Stimulated activated memory B cell treated with anti-CD40 and anti-IgM and Interleukin-4, amounts not matched to agents 10 μg/mL and 1 μg/mL and 100 μg/mL, for 72 hours (primary cell): ENCODE data around the gene RIMS3.

ENCODE experiments used
- ATAC-seq: fragments of 150-1000 bp; cut with Tn5 transposase; 2 replicates; pipeline ENCODE4 v1.10.0; 2021
- H3K27ac Mint-ChIP-seq: one replicate; pipeline ENCODE4 v1.8.0; 2022; ENCODE audit warnings: mild to moderate bottlenecking, mixed read lengths
- H3K27me3 Mint-ChIP-seq: one replicate; pipeline ENCODE4 v1.8.0; 2022; ENCODE audit warnings: mixed read lengths
- H3K36me3 Mint-ChIP-seq: one replicate; pipeline ENCODE4 v1.8.0; 2022; ENCODE audit warnings: mixed read lengths
- H3K4me1 Mint-ChIP-seq: one replicate; pipeline ENCODE4 v1.8.0; 2022; ENCODE audit warnings: mixed read lengths
- H3K4me3 Mint-ChIP-seq: one replicate; pipeline ENCODE4 v1.8.0; 2022; ENCODE audit warnings: mild to moderate bottlenecking, moderate library complexity, mixed read lengths
- H3K9me3 Mint-ChIP-seq: one replicate; pipeline ENCODE4 v1.8.0; 2022; ENCODE audit warnings: mixed read lengths

Gene RIMS3

DNA sequence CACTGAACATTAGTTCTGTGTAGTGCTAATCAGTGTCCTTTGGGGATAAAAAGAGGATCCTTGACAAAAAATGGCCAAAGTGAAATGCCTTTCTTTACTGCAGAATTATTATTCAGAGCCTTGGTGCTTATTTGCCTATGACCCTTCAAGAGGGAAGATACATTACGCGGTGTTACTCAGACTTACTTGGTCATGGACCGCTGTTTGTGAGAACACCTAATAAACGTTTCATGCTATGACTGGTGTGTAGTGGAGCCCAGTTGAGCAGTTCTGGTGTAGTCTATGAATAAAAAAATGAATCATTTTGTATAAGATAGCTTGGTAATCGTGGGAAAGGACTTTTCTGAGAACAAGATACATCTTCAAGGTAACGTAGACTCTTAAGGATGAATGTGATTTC is 34.3 kb upstream of the RIMS3 start:
- Mint-ChIP-seq H3K9me3 (no peaks in the 10 kb centered on the region), H3K36me3 (peaks cover 9% of the 10 kb centered on the region), H3K27ac (peak overlapping the region; percentile 88), H3K27me3 (no peaks in the 10 kb centered on the region), H3K4me1 (peaks cover 80% of the 10 kb centered on the region), H3K4me3 (peak overlapping the region; percentile 34)
- ATAC-seq: peak; percentile 100

DNA sequence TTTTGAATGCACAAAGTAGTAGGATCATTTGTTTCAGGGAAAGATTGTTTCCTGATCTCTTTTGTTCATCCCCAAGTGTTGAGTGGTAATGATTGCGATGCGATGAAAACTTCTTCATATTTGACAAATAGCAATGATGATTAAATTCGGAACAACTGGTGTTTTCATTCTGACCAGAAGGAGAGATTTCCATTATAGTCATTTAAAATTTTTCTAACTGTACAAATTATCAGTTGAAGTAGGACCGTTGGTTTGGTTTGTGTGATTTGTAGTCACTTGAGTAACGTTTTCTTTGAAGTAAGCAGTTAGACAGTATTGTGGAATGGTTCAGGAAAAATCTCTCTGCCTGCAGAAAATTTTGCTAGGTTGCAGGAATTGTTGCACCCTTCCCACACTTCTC is 32.0 kb upstream of the RIMS3 start:
- H3K9me3 Mint-ChIP-seq: no peaks in the 10 kb centered on the region
- H3K27ac Mint-ChIP-seq: peak overlapping the region; percentile 66
- H3K27me3 Mint-ChIP-seq: no peaks in the 10 kb centered on the region
- H3K4me3 Mint-ChIP-seq: no peak overlapping the region
- no peak for ATAC-seq
- H3K36me3 Mint-ChIP-seq: peaks cover 9% of the 10 kb centered on the region
- peaks cover 80% of the 10 kb centered on the region for H3K4me1 Mint-ChIP-seq

- peaks cover 9% of the 10 kb centered on the region for H3K36me3 Mint-ChIP-seq
- H3K4me1 Mint-ChIP-seq: peaks cover 75% of the 10 kb centered on the region
- ATAC-seq: no peak
- H3K4me3 Mint-ChIP-seq: no peak overlapping the region
- H3K27me3 Mint-ChIP-seq: no peaks in the 10 kb centered on the region
- H3K27ac Mint-ChIP-seq: peak overlapping the region; percentile 66
- no peaks in the 10 kb centered on the region for H3K9me3 Mint-ChIP-seq
Observed at GRCh38 chr1:40696294-40696693, 30.8 kb upstream of the RIMS3 start.

GRCh38 chr1:40694353-40694874 is 28.9 kb upstream of the RIMS3 start:
- no peak for ATAC-seq
- peaks cover 78% of the 10 kb centered on the region for H3K4me1 Mint-ChIP-seq
- no peaks in the 10 kb centered on the region for H3K9me3 Mint-ChIP-seq
- H3K27me3 Mint-ChIP-seq: no peaks in the 10 kb centered on the region
- H3K27ac Mint-ChIP-seq: peak overlapping the region; percentile 94
- peak overlapping the region; percentile 26 for H3K4me3 Mint-ChIP-seq
- peaks cover 9% of the 10 kb centered on the region for H3K36me3 Mint-ChIP-seq

- H3K36me3 Mint-ChIP-seq: peaks cover 9% of the 10 kb centered on the region
- H3K9me3 Mint-ChIP-seq: no peaks in the 10 kb centered on the region
Observed at GRCh38 chr1:40693425-40693824, 27.9 kb upstream of the RIMS3 start.

GRCh38 chr1:40692429-40692895 is 27.0 kb upstream of the RIMS3 start:
- Mint-ChIP-seq H3K27ac (peak overlapping the region; percentile 94), H3K27me3 (no peaks in the 10 kb centered on the region), H3K9me3 (no peaks in the 10 kb centered on the region), H3K4me1 (peaks cover 62% of the 10 kb centered on the region), H3K4me3 (peak overlapping the region; percentile 91), H3K36me3 (peaks cover 13% of the 10 kb centered on the region)
- ATAC-seq: no peak

More at GRCh38 chr1:40693425-40693824, 27.9 kb upstream of the RIMS3 start:
- ATAC-seq: no peak
- peaks cover 68% of the 10 kb centered on the region for H3K4me1 Mint-ChIP-seq
- peak overlapping the region; percentile 94 for H3K27ac Mint-ChIP-seq
- H3K27me3 Mint-ChIP-seq: no peaks in the 10 kb centered on the region
- peak overlapping the region; percentile 38 for H3K4me3 Mint-ChIP-seq

DNA sequence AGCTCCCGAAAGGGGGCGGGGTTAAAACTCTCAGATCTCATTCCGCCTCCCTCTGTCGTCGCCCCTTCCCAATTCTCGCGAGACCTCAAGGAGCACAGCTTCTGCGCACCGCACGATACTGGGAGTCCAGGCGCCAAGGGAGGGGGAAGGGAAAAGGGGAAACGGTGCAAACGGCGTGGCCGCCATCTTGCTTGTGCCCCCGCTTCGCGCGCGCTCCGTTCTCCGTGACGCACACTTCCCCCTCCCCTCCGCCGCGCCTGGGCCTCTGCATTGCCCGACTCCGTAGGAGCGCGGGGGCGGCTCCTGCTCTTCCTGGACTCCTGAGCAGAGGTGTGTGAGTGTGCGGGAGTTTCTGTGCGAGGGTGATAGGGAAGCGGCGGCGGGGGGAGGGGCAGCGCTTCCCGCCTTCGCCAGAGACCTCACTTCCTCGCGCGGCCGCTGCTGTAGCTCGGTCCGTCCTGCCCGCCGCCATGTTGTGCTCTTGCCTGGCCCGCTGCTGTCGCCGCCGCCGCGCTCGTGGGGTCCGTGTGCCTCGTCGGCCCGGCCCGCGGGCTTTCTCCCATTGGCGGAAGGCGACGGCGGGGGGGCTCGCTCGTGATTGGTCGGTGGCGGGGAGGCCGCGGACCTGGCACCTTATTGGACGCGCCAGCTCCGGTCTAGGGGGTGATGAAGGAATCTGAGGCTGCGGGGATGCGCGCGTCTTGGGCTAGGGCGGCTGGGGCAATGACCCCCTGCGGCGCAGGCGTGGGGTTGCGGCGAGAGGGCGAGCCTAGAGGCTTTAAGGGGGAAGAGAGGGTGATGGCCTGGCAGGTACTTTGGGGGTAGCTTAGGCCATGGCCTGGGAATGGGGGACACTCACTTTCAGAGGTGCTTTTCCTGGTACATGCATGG is 26.3 kb upstream of the RIMS3 start, which contains the start of gene NFYC:
NFYC (plus strand) TSS at position 167 of the 891 bp plus-strand sequence. CDS start 47,140 bp downstream, outside the sequence.
- Mint-ChIP-seq H3K9me3 (no peaks in the 10 kb centered on the region), H3K4me3 (peak within 1 kb of the TSS; percentile 91), H3K27ac (peak within 1 kb of the TSS; percentile 94), H3K4me1 (peaks cover 56% of the 10 kb centered on the region), H3K27me3 (no peaks in the 10 kb centered on the region), H3K36me3 (peaks cover 13% of the 10 kb centered on the region)
- ATAC-seq: peak; percentile 94

GRCh38 chr1:40690771-40691537 is 25.5 kb upstream of the RIMS3 start:
- Mint-ChIP-seq H3K27ac (peak overlapping the region; percentile 94), H3K9me3 (no peaks in the 10 kb centered on the region), H3K4me3 (peak overlapping the region; percentile 91), H3K36me3 (peaks cover 14% of the 10 kb centered on the region), H3K4me1 (peaks cover 48% of the 10 kb centered on the region), H3K27me3 (no peaks in the 10 kb centered on the region)
- no peak for ATAC-seq

DNA sequence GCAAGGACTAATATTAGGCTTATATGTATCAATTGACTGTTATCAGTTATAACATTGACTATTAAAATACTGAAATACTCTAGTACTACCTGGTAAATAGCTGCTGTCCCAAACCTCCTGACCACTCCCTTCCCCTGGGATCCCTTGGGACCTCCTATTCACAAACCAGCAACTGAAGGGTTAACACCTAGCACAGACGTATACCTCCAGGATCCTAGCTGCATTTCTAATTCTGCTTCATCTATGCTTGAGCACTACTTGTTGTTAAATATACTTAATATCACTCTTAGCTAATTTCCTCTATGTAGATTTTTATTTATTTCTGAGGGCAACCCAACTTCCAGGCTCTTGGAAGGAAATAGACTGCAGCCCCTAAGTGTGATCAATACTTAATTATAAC is 24.3 kb upstream of the RIMS3 start:
- no peak for ATAC-seq
- Mint-ChIP-seq H3K4me3 (no peak overlapping the region), H3K36me3 (peaks cover 20% of the 10 kb centered on the region), H3K9me3 (no peaks in the 10 kb centered on the region), H3K4me1 (peaks cover 44% of the 10 kb centered on the region), H3K27me3 (no peaks in the 10 kb centered on the region), H3K27ac (no peak overlapping the region)

GRCh38 chr1:40687661-40688060 is 22.2 kb upstream of the RIMS3 start:
- H3K27ac Mint-ChIP-seq: no peak overlapping the region
- peaks cover 20% of the 10 kb centered on the region for H3K36me3 Mint-ChIP-seq
- ATAC-seq: no peak
- H3K27me3 Mint-ChIP-seq: no peaks in the 10 kb centered on the region
- no peaks in the 10 kb centered on the region for H3K9me3 Mint-ChIP-seq
- peaks cover 25% of the 10 kb centered on the region for H3K4me1 Mint-ChIP-seq
- H3K4me3 Mint-ChIP-seq: no peak overlapping the region

DNA sequence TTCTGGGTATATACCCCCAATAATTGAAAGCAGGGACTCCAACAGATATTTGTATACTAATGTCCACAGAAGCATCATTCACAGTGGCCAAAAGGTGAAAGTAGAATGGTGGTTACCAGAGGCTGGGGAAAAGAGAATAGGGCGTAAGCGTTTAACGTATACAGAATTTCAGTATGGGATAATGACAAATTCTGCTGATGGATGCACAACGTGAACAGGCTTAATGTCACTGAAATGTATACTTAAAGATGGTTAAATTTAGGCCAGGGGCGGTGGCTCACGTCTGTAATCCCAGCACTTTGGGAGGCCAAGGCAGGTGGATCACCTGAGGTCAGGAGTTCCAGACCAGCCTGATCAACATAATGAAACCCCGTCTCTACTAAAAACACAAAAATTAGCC is 21.6 kb upstream of the RIMS3 start:
- no peak overlapping the region for H3K4me3 Mint-ChIP-seq
- H3K4me1 Mint-ChIP-seq: peaks cover 19% of the 10 kb centered on the region
- H3K27ac Mint-ChIP-seq: no peak overlapping the region
- ATAC-seq: no peak
- H3K36me3 Mint-ChIP-seq: peaks cover 20% of the 10 kb centered on the region
- H3K9me3 Mint-ChIP-seq: no peaks in the 10 kb centered on the region
- H3K27me3 Mint-ChIP-seq: no peaks in the 10 kb centered on the region

DNA sequence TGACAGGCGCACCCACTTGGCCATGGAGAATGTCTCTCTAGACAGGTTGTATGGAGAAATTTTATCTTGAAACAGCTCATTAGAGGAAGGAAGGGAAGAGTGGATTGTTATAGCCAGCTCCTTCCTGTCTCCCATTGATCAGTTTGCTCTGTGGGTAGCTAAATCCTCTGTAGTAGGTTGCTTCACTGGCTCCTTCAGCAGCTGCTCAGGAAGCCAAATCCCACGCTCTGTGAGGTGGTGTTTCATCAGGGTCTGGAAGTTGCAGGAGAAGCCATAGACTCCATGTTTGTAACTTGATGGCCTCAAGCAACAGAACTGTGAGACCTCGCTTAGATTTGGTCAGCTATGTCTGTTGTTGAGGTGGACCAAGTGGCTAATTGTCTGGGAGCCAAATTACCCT is 19.2 kb upstream of the RIMS3 start:
- Mint-ChIP-seq H3K27me3 (no peaks in the 10 kb centered on the region), H3K36me3 (peaks cover 20% of the 10 kb centered on the region), H3K4me1 (peaks cover 2% of the 10 kb centered on the region), H3K4me3 (no peak overlapping the region), H3K9me3 (no peaks in the 10 kb centered on the region), H3K27ac (no peak overlapping the region)
- ATAC-seq: no peak

GRCh38 chr1:40679165-40679953 is 13.9 kb upstream of the RIMS3 start:
- Mint-ChIP-seq H3K27ac (no peak overlapping the region), H3K27me3 (peaks cover 8% of the 10 kb centered on the region), H3K4me1 (no peaks in the 10 kb centered on the region), H3K4me3 (no peak overlapping the region), H3K9me3 (no peaks in the 10 kb centered on the region), H3K36me3 (no peaks in the 10 kb centered on the region)
- ATAC-seq: no peak

- Mint-ChIP-seq H3K27ac (no peak overlapping the region), H3K4me1 (no peaks in the 10 kb centered on the region), H3K36me3 (no peaks in the 10 kb centered on the region), H3K9me3 (no peaks in the 10 kb centered on the region), H3K4me3 (no peak overlapping the region), H3K27me3 (peaks cover 8% of the 10 kb centered on the region)
- no peak for ATAC-seq
Observed at GRCh38 chr1:40676501-40676900, 11.0 kb upstream of the RIMS3 start.

DNA sequence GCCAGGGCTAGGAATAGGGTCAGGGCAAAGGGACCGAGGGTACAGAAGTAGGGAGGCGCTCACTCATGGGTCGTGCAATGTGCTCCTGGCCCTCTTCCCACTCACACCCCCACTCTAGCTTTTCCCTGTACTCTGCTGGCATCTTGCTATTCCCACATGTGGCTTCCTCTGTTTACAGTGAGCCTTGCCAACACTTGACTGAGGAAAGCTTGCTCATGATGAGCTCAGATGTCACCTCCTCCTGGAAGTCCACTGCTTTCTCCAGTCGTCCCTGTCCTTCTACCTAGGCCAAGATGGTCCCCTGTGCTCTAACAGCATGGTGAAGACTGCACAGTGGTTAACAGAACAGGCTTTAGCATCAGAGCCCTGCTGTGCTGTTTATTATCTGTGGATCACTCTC is 8.0 kb upstream of the RIMS3 start:
- peaks cover 8% of the 10 kb centered on the region for H3K4me1 Mint-ChIP-seq
- H3K27ac Mint-ChIP-seq: no peak overlapping the region
- no peaks in the 10 kb centered on the region for H3K36me3 Mint-ChIP-seq
- no peak overlapping the region for H3K4me3 Mint-ChIP-seq
- H3K9me3 Mint-ChIP-seq: no peaks in the 10 kb centered on the region
- ATAC-seq: no peak
- peaks cover 8% of the 10 kb centered on the region for H3K27me3 Mint-ChIP-seq
